Hindlimb muscle (tissue), 1 donor: ENCODE measurements around the gene AFAP1L1. TPM values are rescaled to one million over a fixed set of nuclear protein-coding genes. Genes with fewer than 3 reads are reported as not detected.

Experiments
- DNase-seq: peaks from one replicate; pipeline ENCODE4 v3.0.0-alpha.2; 2013
- polyA plus RNA-seq: library from polyadenylated mRNA; unstranded; fragments of 120-200 nt; gene quantifications from one replicate; pipeline ENCODE4 v1.2.1, GENCODE V29; 2013; ENCODE audit not compliant: insufficient read length

Gene AFAP1L1
- polyA plus RNA-seq, 1 donor: 129 TPM

DNA sequence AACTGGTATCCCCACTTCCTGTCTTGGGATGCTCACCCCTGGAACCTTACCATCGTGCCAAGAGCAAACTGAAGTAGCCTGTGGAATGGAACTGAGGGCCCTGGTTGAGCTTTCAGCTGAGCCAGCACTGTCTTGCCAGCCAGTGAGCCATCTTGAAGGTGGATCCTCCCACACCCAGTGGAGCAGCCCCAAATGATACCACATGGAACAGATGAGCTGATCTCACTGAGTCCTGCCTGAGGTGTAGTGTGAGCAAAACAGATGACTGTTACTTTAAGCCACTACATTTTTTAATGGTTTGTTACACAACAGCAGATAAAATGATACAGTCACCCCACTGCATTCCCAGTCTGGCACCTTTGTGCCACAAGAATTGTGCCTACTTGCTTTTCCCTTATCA, 84.0 kb downstream of the AFAP1L1 start:
- DNase-seq: no peak

DNA sequence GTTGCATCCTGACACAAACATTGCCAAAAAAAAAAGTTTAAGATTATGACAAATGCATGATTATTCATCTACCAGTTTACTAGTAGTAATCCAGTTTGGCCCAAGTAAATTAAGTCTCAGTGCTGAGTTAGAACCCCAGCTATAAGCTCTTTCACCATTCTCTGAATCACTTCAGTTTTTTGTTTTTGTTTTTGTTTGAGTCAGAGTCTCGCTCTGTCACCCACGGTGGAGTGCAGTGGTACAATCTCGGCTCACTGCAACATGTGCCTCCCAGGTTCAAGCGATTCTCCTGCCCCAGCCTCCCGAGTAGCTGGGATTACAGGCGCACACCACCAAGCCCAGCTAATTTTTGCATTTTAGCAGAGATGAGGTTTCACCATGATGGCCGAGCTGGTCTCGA, 84.7 kb downstream of the AFAP1L1 start:
- DNase-seq: no peak

DNA sequence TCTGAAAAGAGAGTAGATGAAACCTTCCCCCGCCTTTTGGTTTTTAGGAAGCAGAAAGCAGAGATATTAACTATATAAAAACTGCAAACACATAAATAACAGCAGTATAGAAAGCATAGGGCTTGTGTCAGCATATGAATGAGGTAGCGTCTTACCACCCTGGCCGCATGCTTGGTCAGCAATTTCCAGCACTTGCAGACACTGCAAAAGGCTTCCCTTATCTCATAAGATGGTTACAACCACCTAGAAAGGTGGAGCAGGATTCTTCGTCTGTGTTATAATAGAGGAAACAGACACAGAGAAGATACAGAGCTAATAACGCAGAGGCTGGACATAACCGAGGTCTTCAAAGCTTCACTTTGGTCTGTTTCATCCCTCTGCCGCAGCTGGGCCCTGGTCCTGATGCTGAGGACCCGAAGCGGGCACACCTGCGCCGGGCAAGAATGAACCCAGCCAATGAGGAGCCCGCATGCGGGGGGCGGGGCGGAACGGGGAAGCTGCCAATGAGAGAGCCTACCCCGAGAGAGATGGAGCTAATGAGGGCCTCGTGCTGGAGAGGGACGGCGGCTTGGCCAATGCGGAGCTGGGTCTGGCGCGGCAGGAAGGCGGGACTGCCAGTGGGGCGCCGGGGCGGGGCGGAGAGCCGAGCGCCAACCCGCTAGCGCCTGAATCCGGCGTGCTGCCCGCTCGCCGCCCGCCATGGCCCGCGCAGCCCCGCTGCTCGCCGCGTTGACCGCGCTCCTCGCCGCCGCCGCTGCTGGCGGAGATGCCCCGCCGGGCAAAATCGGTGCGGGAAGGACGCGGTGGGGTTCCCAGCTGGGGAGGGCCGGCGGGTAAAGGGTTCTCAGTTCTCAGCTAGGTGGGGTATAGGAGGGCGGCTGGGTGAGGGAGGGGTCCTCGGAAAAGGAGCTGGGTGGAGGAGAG, 86.0 kb downstream of the AFAP1L1 start, which contains the start of gene PCYOX1L:
TSS of gene PCYOX1L (plus strand) at position 677 of the 924 bp plus-strand sequence. CDS start at position 700, 23 bp downstream.
- DNase-seq: peak; percentile 91

DNA sequence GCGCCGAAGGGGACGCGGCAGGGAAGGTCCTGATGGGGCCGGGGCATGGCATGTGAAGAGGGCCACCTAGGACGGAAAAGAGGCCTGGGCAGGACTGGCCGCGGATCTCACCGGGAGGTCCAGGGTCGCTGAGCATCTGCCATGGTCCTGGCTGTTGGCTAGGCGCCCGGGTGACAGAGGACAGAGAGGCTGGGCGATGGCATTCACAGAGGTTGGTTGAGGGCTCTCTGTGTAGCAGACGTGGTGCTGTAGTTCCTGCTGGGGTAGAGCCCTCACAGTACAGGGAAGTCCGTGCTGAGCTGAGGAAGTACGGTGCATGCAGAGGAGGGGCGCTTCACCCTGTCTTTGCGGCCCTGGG, 86.6 kb downstream of the AFAP1L1 start:
- no peak for DNase-seq

GRCh38 chr5:149358868-149359495, 87.3 kb downstream of the AFAP1L1 start:
- no peak for DNase-seq

GRCh38 chr5:149360272-149360671, 88.6 kb downstream of the AFAP1L1 start:
- DNase-seq: no peak

DNA sequence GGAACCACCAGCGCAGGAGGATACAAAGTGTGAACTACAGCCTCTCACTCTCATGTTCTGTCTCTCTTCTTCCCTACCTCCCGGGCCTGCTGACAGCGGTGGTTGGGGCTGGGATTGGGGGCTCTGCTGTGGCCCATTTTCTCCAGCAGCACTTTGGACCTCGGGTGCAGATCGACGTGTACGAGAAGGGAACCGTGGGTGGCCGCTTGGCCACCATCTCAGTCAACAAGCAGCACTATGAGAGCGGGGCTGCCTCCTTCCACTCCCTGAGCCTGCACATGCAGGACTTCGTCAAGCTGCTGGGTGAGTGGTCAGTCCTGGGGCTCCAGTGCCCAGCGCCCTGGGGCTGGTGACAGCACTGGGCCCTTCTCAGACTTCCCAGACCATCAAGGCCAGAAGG, 90.9 kb downstream of the AFAP1L1 start:
- DNase-seq: no peak

DNA sequence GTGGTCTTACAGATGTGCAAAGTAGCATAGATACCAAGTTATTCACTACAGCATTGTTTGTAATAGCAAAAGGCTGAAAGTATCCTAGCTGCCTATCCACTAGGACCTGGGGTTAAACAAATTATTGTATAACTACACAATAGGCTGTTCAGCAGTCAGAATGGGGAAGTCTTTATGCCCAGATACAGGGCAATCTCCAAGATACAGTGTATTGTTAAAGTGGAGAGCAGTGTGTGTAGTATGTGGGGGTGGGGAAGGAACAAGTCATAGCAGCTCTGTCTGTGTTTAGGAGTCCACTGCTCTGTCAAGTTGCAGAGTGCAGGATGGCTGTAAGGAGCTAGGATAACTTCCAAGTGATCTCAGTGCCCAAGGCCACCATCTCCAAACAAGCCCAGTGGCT, 91.7 kb downstream of the AFAP1L1 start:
- no peak for DNase-seq

DNA sequence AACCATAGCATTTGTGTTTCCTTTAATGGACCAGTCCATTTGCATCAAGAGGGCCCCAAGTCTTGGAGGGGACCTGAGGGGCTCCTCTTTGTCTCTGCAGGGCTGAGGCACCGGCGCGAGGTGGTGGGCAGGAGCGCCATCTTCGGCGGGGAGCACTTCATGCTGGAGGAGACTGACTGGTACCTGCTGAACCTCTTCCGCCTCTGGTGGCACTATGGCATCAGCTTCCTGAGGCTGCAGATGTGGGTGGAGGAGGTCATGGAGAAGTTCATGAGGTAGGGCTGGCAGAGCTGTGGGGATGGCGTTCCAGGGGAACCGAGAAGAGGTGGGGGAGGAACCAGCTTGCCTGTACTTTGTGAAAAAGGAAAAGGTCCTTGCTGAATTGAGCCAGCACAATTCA, 92.3 kb downstream of the AFAP1L1 start:
- DNase-seq: no peak

DNA sequence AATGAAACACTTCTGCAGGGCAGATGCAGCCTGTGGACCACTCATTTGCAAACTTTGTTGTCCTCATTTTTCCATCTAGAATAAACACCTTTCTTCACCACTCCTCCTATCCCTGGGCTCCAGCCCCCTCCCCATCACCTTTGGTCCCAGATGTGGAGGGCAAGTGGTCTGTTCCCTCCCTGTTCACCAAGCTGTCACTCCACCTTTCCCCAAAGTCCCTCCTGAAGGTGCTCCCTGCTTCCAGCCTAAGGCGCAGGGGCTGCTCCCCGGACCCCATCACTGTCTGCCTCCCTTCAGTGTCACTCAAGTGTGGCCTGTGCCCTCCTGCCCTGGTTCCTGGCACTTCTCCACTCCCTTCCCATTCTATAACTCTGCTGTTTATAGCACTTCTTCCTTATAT, 93.1 kb downstream of the AFAP1L1 start:
- no peak for DNase-seq

DNA sequence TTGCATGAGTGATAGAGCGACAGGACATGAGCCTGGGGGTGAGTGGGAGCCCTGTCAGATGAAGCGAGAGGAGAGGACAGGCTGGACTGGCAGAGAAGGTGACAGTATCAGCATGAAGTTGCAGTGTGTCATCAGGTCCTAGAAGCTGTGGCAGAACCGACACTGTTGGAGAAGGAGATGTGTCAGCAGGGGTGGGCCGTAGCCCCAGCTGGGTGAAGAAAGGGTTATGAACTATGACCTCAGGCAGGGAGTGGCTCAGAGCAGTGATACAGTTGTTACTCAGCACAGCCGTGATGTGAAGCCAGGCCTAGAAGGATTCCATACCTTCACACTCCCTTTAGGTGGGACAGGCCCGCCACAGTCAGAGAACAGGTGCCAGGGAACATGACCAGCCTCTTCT, 93.8 kb downstream of the AFAP1L1 start:
- DNase-seq: no peak

DNA sequence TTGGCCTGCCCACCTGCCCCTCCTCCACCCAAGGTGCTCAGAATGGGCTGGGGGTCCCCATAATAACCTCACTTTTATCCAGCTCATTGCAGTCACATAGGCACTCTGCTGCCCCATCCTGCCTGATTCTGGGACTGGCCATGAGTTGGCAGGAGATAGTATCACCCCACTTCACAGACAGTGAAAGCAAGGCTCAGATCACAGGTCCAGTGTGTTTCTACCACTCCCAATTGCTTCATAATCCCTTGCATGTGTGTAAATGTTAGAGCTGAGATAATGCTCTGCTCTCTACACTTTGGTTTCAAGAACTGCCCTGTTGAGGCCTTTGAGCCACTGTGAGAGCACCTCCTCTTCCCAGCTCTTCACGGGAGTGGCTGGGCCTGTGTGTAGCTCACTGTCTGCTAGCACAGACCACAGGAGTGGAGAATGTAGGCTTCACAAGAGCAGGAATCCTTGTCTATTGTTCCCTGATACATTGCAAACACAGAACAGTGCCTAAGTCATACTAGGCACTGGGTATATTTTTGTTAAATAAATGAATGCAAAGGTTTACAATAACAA, 94.6 kb downstream of the AFAP1L1 start:
- DNase-seq: no peak

DNA sequence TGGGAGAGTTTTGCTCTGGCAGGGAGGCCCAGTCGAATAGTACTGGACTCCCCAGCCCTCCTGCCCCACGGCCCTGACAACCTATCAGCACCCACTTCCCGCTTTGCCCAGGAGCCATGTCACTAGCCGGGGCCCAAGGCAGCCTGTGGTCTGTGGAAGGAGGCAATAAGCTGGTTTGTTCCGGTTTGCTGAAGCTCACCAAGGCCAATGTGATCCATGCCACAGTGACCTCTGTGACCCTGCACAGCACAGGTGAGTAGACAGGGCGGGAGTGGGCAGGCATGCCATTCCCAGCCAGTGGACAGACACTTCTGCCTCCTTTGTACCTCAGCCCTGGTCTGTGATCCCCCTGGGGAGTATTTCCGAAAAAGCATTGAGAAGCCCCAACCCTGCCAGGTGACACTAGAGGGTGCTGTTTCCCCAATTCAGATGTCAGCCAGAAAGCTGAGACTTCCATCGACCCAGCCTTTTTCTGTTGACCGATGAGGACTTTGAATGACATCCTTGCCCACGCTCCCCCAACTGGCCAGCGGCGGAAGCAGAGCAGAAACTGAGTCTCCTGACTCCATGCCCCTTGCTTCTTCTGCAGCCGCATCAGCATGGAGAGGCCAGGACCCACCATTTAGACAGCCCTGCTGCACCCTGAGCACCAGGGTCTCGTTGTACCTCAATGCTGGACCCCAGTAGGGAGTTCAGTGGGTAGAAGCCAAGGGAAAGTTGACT, 95.8 kb downstream of the AFAP1L1 start:
- DNase-seq: peak; percentile 50

DNA sequence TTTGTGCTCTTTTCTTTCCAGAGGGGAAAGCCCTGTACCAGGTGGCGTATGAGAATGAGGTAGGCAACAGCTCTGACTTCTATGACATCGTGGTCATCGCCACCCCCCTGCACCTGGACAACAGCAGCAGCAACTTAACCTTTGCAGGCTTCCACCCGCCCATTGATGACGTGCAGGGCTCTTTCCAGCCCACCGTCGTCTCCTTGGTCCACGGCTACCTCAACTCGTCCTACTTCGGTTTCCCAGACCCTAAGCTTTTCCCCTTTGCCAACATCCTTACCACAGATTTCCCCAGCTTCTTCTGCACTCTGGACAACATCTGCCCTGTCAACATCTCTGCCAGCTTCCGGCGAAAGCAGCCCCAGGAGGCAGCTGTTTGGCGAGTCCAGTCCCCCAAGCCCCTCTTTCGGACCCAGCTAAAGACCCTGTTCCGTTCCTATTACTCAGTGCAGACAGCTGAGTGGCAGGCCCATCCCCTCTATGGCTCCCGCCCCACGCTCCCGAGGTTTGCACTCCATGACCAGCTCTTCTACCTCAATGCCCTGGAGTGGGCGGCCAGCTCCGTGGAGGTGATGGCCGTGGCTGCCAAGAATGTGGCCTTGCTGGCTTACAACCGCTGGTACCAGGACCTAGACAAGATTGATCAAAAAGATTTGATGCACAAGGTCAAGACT, 96.5 kb downstream of the AFAP1L1 start:
- DNase-seq: no peak

DNA sequence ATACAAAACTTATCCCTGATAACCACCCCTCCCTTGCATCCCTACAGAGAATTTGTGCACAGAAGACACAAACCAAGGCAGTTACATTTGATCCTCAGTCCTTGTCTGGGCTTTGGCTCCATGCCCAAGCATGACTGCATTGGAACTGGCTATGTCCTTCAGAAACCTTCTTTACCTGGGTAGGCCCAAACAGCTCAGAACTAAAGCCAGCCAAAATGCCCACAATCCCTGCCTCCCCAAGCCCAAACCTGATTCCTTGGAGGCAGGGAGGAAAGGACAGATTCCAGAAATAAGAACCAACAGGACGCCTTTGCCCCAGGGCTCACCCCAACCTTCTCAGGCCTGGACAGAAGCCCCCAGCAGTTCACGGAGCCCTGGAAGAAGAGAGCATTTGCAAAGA, 99.2 kb downstream of the AFAP1L1 start:
- DNase-seq: no peak

GRCh38 chr5:149371296-149371962, 99.8 kb downstream of the AFAP1L1 start:
- no peak for DNase-seq

- no peak for DNase-seq
Measured at GRCh38 chr5:149372076-149372795, 100.6 kb downstream of the AFAP1L1 start.

GRCh38 chr5:149372932-149373331, 101.3 kb downstream of the AFAP1L1 start:
- DNase-seq: no peak

DNA sequence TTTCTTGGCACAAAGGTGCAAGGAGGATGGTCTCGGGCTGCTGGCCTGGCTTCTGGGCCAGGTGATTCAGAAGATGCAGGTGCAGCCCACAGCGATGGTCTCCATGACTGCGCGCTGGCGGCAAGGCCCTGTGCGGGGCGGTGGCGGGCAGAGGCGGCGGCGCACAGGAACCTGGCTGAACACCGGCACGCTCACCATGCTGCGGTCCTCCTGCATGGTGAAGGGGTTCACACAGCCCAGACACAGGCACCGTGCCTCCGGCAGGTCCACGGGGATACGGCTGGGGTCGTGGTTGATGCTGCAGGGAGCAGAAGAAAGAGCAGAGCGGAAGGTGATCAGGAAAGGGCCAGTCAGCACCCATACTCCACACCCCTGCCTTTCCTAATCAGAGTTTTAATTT, 102.6 kb downstream of the AFAP1L1 start:
- no peak for DNase-seq

DNA sequence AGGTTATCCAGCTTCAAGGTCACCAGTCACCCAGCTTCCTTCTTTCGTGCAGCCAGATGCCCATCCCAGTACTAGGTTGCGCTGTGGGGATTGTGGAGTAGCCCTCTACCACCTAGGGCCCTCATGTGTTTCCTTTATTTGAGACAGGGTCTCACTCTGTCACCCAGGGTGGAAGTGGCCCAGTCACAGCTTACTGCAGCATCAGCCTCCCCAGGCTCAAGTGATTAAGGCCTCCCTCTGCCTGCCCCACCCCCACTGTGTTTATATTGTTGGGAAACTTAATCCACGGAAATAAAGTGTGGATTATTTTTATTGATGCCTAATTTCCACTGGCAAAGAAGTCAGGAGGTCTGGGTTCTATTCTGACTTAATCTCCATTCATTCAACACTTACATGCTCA, 103.1 kb downstream of the AFAP1L1 start:
- DNase-seq: no peak

DNA sequence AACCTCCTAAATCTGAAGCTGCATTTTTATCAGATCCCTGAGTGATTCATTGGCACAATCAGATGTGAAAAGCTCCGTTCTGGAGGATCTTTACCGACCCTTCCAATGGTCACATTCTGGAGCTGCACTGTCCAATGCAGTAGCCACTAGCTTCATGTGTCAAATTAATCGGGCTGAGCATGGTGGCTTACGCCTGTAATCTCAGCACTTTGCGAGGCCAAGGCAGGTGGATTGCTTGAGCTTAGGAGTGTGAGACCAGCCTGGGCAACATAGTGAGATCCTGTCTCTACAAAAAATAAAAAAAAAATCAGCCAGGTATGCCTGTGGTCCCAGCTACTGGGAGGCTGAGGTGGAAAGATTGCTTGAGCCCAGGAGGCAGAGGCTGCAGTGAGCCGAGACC, 103.8 kb downstream of the AFAP1L1 start:
- DNase-seq: no peak
